ENCODE data around the gene SZT2.

GRCh38 chr1:43473463-43473862 lies 83.8 kb downstream of the SZT2 start:
- TF ChIP-seq CTCF (IDR thresholded peaks at IDR 0.05; ENCODE audit: low read depth, low read length) (no peak), EZH2phosphoT487 (IDR thresholded peaks at IDR 0.05; ENCODE audit: low read depth) (no peak)

All from OCI-LY3 (cell line).